NB4 (cell line): ENCODE results near the gene IDH3G.

Experiments used
- CTCF ChIP-seq: IDR thresholded peaks from one replicate; pipeline ENCODE4 v1.5.1; 2012; ENCODE audit warnings: low read depth, low read length
- MAX ChIP-seq: IDR thresholded peaks from 2 replicates; pipeline ENCODE4 v1.6.1; 2011; ENCODE audit warnings: low read depth, low read length
- POLR2A ChIP-seq: IDR thresholded peaks from 2 replicates; pipeline ENCODE4 v1.6.1; 2011; ENCODE audit warnings: mild to moderate bottlenecking; ENCODE audit not compliant: insufficient read length; ENCODE audit errors: extremely low read depth

GRCh38 chrX:153771415-153772315 lies 22.5 kb downstream of the IDH3G start:
- TF ChIP-seq CTCF, result no peak
- no peak for TF ChIP-seq MAX
- no peak for TF ChIP-seq POLR2A
